Transverse colon (tissue), 4 donors: Measurements from ENCODE around the gene ITGB5.

Experiments used
- EP300 ChIP-seq: sonication (generic); formaldehyde crosslinking; IDR thresholded peaks from one replicate; pipeline ENCODE4 v1.6.1; 2017; ENCODE audit warnings: antibody characterized with exemption, low read depth
- POLR2A ChIP-seq: fragments of 450-650 bp; IDR thresholded peaks from one replicate; pipeline ENCODE4 v1.6.1; 2016; ENCODE audit warnings: antibody characterized with exemption, mild to moderate bottlenecking, moderate library complexity
- POLR2AphosphoS5 ChIP-seq, 3 donors: sonication (generic); formaldehyde crosslinking; IDR thresholded peaks; one replicate each; pipeline ENCODE4 v1.6.1; 2016; ENCODE audit warnings: antibody characterized with exemption in 3 of 3
- TF ChIP-seq, protein P1 (sequence below), 5 experiments: fragments of 200-600 bp in 3 of 5; fragments of 450-650 bp in 2 of 5; sonication (generic) in 3 of 5; IDR thresholded peaks; 1 replicate in 2 of 5; 2 replicates in 3 of 5; pipeline ENCODE4 v1.5.1; 2016 to 2017; ENCODE audit warnings: antibody characterized with exemption in 5 of 5, inconsistent platforms in 3 of 5, mild to moderate bottlenecking in 2 of 5, moderate library complexity in 1 of 5

DNA sequence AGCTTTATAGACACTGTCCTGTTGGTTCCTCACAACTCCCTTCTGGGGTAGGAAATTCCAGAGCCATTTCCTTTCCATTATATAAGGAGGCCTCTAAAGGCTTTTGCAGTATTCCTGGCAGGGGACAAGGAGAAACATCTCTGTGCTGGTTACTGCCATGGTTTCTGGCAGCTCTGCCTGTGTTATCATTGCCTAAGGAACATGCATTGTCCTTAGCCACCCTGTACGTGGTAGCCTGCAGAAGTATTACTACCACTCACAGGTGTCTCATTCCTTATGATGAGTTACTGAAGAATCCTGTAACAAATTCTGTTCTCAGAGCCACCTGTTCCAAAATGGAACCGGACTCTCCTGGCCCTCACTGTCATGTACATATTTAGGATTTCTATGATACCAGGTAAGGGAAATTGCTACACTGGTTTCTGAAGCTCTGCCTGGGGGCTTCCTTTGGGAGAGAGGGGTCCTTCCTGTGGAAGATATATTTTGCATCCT, 98.9 kb downstream of the ITGB5 start:
- TF ChIP-seq POLR2AphosphoS5 (IDR thresholded peaks at IDR 0.05) (no peak), EP300 (no peak), POLR2A (no peak)
- TF ChIP-seq, protein P1, sequence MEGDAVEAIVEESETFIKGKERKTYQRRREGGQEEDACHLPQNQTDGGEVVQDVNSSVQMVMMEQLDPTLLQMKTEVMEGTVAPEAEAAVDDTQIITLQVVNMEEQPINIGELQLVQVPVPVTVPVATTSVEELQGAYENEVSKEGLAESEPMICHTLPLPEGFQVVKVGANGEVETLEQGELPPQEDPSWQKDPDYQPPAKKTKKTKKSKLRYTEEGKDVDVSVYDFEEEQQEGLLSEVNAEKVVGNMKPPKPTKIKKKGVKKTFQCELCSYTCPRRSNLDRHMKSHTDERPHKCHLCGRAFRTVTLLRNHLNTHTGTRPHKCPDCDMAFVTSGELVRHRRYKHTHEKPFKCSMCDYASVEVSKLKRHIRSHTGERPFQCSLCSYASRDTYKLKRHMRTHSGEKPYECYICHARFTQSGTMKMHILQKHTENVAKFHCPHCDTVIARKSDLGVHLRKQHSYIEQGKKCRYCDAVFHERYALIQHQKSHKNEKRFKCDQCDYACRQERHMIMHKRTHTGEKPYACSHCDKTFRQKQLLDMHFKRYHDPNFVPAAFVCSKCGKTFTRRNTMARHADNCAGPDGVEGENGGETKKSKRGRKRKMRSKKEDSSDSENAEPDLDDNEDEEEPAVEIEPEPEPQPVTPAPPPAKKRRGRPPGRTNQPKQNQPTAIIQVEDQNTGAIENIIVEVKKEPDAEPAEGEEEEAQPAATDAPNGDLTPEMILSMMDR (IDR thresholded peaks at IDR 0.05): no peak
